Mesenchymal stem cell (in vitro differentiated cells and primary cell): Measurements from ENCODE around the gene AADACL3.

Experiments used
- DNase-seq: peaks from one replicate; pipeline ENCODE4 v3.0.0-alpha.2; 2013
- H2AFZ ChIP-seq: one replicate; pipeline ENCODE4 v1.6.1; 2013; ENCODE audit warnings: low read depth, mild to moderate bottlenecking, control low read depth, inconsistent platforms, low read length, moderate library complexity
- H2AK5ac ChIP-seq: 2 replicates; pipeline ENCODE4 v1.6.1; 2013; ENCODE audit warnings: low read length, moderate library complexity, mild to moderate bottlenecking, inconsistent platforms; ENCODE audit not compliant: severe bottlenecking
- H2BK120ac ChIP-seq: one replicate; pipeline ENCODE4 v1.6.1; 2013; ENCODE audit warnings: low read depth, mild to moderate bottlenecking, inconsistent platforms, low read length, moderate library complexity
- H2BK12ac ChIP-seq, 2 experiments: one replicate each; pipeline ENCODE4 v1.6.1; 2013; ENCODE audit warnings: inconsistent platforms in 2 of 2, low read length in 2 of 2, mild to moderate bottlenecking in 2 of 2, moderate library complexity in 2 of 2, control low read depth in 1 of 2
- H2BK15ac ChIP-seq: one replicate; pipeline ENCODE4 v1.6.1; 2013; ENCODE audit warnings: mild to moderate bottlenecking, low read depth, inconsistent platforms; ENCODE audit not compliant: poor library complexity, severe bottlenecking
- H2BK5ac ChIP-seq: 2 replicates; pipeline ENCODE4 v1.6.1; 2013; ENCODE audit warnings: low read depth, mild to moderate bottlenecking, low read length, control low read depth, inconsistent platforms; ENCODE audit not compliant: poor library complexity, severe bottlenecking
- H3K14ac ChIP-seq, 2 experiments: one replicate each; pipeline ENCODE4 v1.6.1; 2013; ENCODE audit warnings: inconsistent platforms in 2 of 2, low read length in 2 of 2, control low read depth in 1 of 2, mild to moderate bottlenecking in 1 of 2, moderate library complexity in 1 of 2
- H3K18ac ChIP-seq, 2 experiments: one replicate each; pipeline ENCODE4 v1.6.1; 2013; ENCODE audit warnings: inconsistent platforms in 2 of 2, low read length in 2 of 2, control low read depth in 1 of 2, low read depth in 1 of 2, mild to moderate bottlenecking in 1 of 2
- H3K23ac ChIP-seq, 2 experiments: one replicate each; pipeline ENCODE4 v1.6.1; 2013; ENCODE audit warnings: inconsistent platforms in 2 of 2, low read length in 2 of 2, mild to moderate bottlenecking in 2 of 2, moderate library complexity in 2 of 2, control low read depth in 1 of 2
- H3K27ac ChIP-seq: 2 replicates; pipeline ENCODE4 v1.5.1; 2013; ENCODE audit warnings: mild to moderate bottlenecking, moderate library complexity, low read length, control low read depth, inconsistent platforms; ENCODE audit not compliant: poor library complexity, severe bottlenecking
- H3K27me3 ChIP-seq, 2 experiments: 2 replicates each; pipeline versions ENCODE4 v1.6.1 to v1.7.0; 2013; ENCODE audit warnings: low read length in 2 of 2, mild to moderate bottlenecking in 2 of 2, moderate library complexity in 2 of 2, control low read depth in 1 of 2, inconsistent platforms in 1 of 2; ENCODE audit not compliant: control insufficient read depth in 1 of 2, insufficient read depth in 1 of 2
- H3K36me3 ChIP-seq, 2 experiments: 2 replicates each; pipeline versions ENCODE4 v1.6.1 to v1.7.0; 2013; ENCODE audit warnings: low read length in 2 of 2, control low read depth in 1 of 2, inconsistent platforms in 1 of 2, low read depth in 1 of 2, mild to moderate bottlenecking in 1 of 2; ENCODE audit not compliant: insufficient read depth in 2 of 2, control insufficient read depth in 1 of 2
- H3K4ac ChIP-seq, 2 experiments: one replicate each; pipeline ENCODE4 v1.6.1; 2013; ENCODE audit warnings: inconsistent platforms in 2 of 2, low read length in 2 of 2, mild to moderate bottlenecking in 2 of 2, moderate library complexity in 2 of 2, control low read depth in 1 of 2, low read depth in 1 of 2
- H3K4me1 ChIP-seq: 2 replicates; pipeline ENCODE4 v1.6.1; 2013; ENCODE audit warnings: low read depth, low read length, control low read depth; ENCODE audit not compliant: control insufficient read depth, insufficient read depth
- H3K4me2 ChIP-seq: 2 replicates; pipeline ENCODE4 v1.6.1; 2013; ENCODE audit warnings: low read length, mild to moderate bottlenecking, inconsistent platforms; ENCODE audit not compliant: poor library complexity, severe bottlenecking
- H3K4me3 ChIP-seq, 2 experiments: 2 replicates each; pipeline versions ENCODE4 v1.5.1 to v1.7.0; 2013; ENCODE audit warnings: low read length in 2 of 2, mild to moderate bottlenecking in 2 of 2, control low read depth in 1 of 2, low read depth in 1 of 2; ENCODE audit not compliant: insufficient read depth in 1 of 2
- H3K79me1 ChIP-seq: replicated peaks from 2 replicates; pipeline ENCODE4 v1.6.1; 2013; ENCODE audit warnings: mild to moderate bottlenecking, control low read depth, low read length, inconsistent platforms; ENCODE audit not compliant: poor library complexity, severe bottlenecking
- H3K9ac ChIP-seq: 2 replicates; pipeline ENCODE4 v1.7.0; 2013; ENCODE audit warnings: mild to moderate bottlenecking, low read length, moderate library complexity
- H3K9me3 ChIP-seq: 2 replicates; pipeline ENCODE4 v1.7.0; 2013; ENCODE audit warnings: mild to moderate bottlenecking, low read length; ENCODE audit not compliant: control insufficient read depth
- H4K8ac ChIP-seq: one replicate; pipeline ENCODE4 v1.6.1; 2013; ENCODE audit warnings: inconsistent platforms, mild to moderate bottlenecking, low read length, moderate library complexity
- H4K91ac ChIP-seq: one replicate; pipeline ENCODE4 v1.6.1; 2013; ENCODE audit warnings: mild to moderate bottlenecking, low read length, inconsistent platforms
- WGBS: methylation state at CpG from one replicate; pipeline ENCODE4 v1.1.7; 2013; ENCODE audit warnings: mixed read lengths; 5-methylcytosine and 5-hydroxymethylcytosine counted together

Gene AADACL3

DNA sequence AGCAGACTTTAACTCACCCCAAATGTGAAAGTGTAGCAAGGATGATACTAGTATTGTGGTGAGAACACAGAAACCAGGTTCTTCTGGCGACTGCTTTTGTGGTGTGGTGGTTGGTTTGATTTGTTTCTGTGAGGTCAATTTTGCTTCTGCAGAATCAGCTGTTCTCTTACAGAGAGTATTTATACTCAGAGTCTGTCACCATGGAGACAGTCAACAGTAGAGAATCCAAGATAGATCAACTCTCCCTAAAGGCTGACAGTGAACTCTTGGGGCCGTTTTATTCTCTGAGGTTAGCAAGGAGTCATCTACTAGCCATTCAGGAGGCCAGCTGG lies 30.0 kb downstream of the AADACL3 start, which contains the start of gene CFAP107:
Gene CFAP107, plus strand, starts transcription at position 209 of the 332 bp plus-strand sequence. CDS start 231 bp downstream, outside the sequence.
- H2AK5ac ChIP-seq, result no peak within 1 kb of the TSS
- no peak within 1 kb of the TSS for H2BK120ac ChIP-seq
- no peak within 1 kb of the TSS for H4K91ac ChIP-seq
- H2AFZ ChIP-seq, result no peak within 1 kb of the TSS
- no peak within 1 kb of the TSS for H3K4me3 ChIP-seq
- no peak within 1 kb of the TSS for H2BK12ac ChIP-seq
- no peaks in the 10 kb centered on the region for H3K36me3 ChIP-seq
- H3K18ac ChIP-seq, result no peak within 1 kb of the TSS
- H3K27me3 ChIP-seq, result no peaks in the 10 kb centered on the region
- DNase-seq, result no peak
- no peak within 1 kb of the TSS for H3K4me2 ChIP-seq
- H4K8ac ChIP-seq, result no peak within 1 kb of the TSS
- H2BK5ac ChIP-seq, result no peak within 1 kb of the TSS
- H3K4me1 ChIP-seq, result no peaks in the 10 kb centered on the region
- no peak within 1 kb of the TSS for H3K14ac ChIP-seq
- no peak within 1 kb of the TSS for H3K23ac ChIP-seq
- H3K79me1 ChIP-seq, result no peaks in the 10 kb centered on the region
- 55% methylated on average over 2 of the region's 2 CpGs for WGBS
- no peak within 1 kb of the TSS for H3K9ac ChIP-seq
- no peak within 1 kb of the TSS for H3K27ac ChIP-seq
- no peak within 1 kb of the TSS for H2BK15ac ChIP-seq
- no peak within 1 kb of the TSS for H3K4ac ChIP-seq
- peaks cover 29% of the 10 kb centered on the region for H3K9me3 ChIP-seq

DNA sequence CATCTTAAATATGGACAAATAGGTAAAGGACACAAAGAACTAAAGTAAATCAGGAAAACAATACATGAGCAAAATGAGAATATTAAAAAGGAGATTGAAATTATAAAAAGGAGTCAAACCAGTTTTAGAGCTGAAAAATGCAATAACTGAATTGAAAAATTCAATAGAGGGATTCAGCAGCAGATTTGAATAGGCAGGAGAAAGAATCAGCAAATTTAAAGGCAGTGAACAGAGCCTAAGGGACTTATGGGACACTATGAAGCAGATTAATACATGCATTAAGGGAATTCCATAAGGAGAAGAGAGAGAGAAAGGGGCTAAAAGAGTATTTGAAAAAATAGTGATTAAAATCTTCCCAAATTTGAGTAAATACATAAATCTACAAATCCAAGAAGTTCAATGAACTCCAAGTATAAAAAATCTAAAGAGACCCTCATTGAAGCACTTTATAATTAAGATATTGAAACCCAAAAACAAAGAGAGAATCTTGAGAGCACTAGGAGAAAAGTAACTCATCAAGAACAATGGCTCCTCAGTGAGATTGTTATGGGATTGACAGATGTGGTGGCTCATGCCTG lies 33.0 kb downstream of the AADACL3 start:
- H3K27ac ChIP-seq, result no peak overlapping the region
- no peak overlapping the region for H3K18ac ChIP-seq
- no peak overlapping the region for H3K4me3 ChIP-seq
- no peak overlapping the region for H3K14ac ChIP-seq
- no peak overlapping the region for H3K4me2 ChIP-seq
- no peak for DNase-seq
- H2BK120ac ChIP-seq, result no peak overlapping the region
- no peak overlapping the region for H2AFZ ChIP-seq
- no peak overlapping the region for H4K91ac ChIP-seq
- H2AK5ac ChIP-seq, result no peak overlapping the region
- peaks cover 29% of the 10 kb centered on the region for H3K9me3 ChIP-seq
- no peaks in the 10 kb centered on the region for H3K79me1 ChIP-seq
- H3K36me3 ChIP-seq, result no peaks in the 10 kb centered on the region
- H3K9ac ChIP-seq, result no peak overlapping the region
- peaks cover 0 to 4% of the 10 kb centered on the region in 2 experiments for H3K27me3 ChIP-seq
- no peak overlapping the region for H4K8ac ChIP-seq
- H2BK5ac ChIP-seq, result no peak overlapping the region
- H3K4ac ChIP-seq, result no peak overlapping the region
- no peak overlapping the region for H2BK12ac ChIP-seq
- no peaks in the 10 kb centered on the region for H3K4me1 ChIP-seq
- no peak overlapping the region for H3K23ac ChIP-seq
- H2BK15ac ChIP-seq, result no peak overlapping the region

GRCh38 chr1:12754738-12755137 lies 38.8 kb downstream of the AADACL3 start:
- Histone ChIP-seq H2AFZ (no peak overlapping the region), H3K4me1 (no peaks in the 10 kb centered on the region), H3K9ac (no peak overlapping the region), H3K9me3 (peaks cover 8% of the 10 kb centered on the region), H2AK5ac (no peak overlapping the region), H3K4me2 (no peak overlapping the region), H2BK120ac (no peak overlapping the region), H2BK15ac (no peak overlapping the region), H2BK5ac (no peak overlapping the region), H2BK12ac (no peak overlapping the region), H4K91ac (no peak overlapping the region), H3K4me3 (no peak overlapping the region), H3K14ac (no peak overlapping the region), H3K27ac (no peak overlapping the region), H3K27me3 (peaks cover 0 to 13% of the 10 kb centered on the region in 2 experiments), H3K18ac (no peak overlapping the region), H3K36me3 (no peaks in the 10 kb centered on the region), H3K23ac (no peak overlapping the region), H4K8ac (no peak overlapping the region), H3K79me1 (no peaks in the 10 kb centered on the region), H3K4ac (no peak overlapping the region)
- WGBS, result 77% methylated on average over 2 of the region's 4 CpGs
- no peak for DNase-seq

DNA sequence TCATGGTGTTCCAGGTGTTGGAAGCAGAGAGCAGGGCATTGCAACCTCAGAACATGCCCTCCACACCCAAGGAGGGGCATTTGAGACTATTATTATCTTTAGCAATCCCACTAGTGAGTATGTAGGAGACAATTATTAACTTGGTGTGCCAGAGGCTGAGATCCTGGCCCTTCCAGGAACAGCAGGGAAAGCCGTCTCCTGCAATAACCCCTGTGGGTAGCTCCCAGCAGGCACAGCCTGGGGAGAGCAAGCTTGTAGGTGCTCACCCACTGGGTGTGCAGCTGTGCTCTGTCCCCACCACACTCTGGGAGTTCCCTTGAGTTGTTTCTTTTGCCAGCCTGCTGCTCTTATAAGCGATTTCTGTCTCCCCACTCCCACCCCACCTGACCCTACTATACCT lies 40.4 kb downstream of the AADACL3 start:
- no peak overlapping the region for H2BK5ac ChIP-seq
- H3K4me2 ChIP-seq, result no peak overlapping the region
- no peaks in the 10 kb centered on the region for H3K79me1 ChIP-seq
- H3K4me1 ChIP-seq, result no peaks in the 10 kb centered on the region
- 74% methylated on average over 1 of the region's 2 CpGs for WGBS
- no peak overlapping the region for H2AFZ ChIP-seq
- no peak overlapping the region for H3K4me3 ChIP-seq
- no peak overlapping the region for H2AK5ac ChIP-seq
- H3K27me3 ChIP-seq, result peaks cover 0 to 23% of the 10 kb centered on the region in 2 experiments
- H3K14ac ChIP-seq, result no peak overlapping the region
- no peak overlapping the region for H2BK15ac ChIP-seq
- no peak overlapping the region for H3K27ac ChIP-seq
- no peak overlapping the region for H2BK120ac ChIP-seq
- H3K9me3 ChIP-seq, result no peaks in the 10 kb centered on the region
- no peak overlapping the region for H3K4ac ChIP-seq
- DNase-seq, result no peak
- no peak overlapping the region for H4K8ac ChIP-seq
- H3K18ac ChIP-seq, result no peak overlapping the region
- H3K36me3 ChIP-seq, result no peaks in the 10 kb centered on the region
- H3K23ac ChIP-seq, result no peak overlapping the region
- H2BK12ac ChIP-seq, result no peak overlapping the region
- H3K9ac ChIP-seq, result no peak overlapping the region
- H4K91ac ChIP-seq, result no peak overlapping the region
